NCI-H2196 treated with DMSO at 0.1 percent for 48 hours (cell line): ENCODE results near the gene ARHGAP12.
"Not testable (repeated sequence)": the region's sequence is repeated elsewhere in the genome, so short reads cannot be mapped to it uniquely, and the experiment has no call there.

Source experiments
- DNase-seq: peaks from one replicate; lab custom pipeline; 2025; ENCODE audit not compliant: unreplicated experiment; lab: John Stamatoyannopoulos, UW

ARHGAP12 gene, protein sequence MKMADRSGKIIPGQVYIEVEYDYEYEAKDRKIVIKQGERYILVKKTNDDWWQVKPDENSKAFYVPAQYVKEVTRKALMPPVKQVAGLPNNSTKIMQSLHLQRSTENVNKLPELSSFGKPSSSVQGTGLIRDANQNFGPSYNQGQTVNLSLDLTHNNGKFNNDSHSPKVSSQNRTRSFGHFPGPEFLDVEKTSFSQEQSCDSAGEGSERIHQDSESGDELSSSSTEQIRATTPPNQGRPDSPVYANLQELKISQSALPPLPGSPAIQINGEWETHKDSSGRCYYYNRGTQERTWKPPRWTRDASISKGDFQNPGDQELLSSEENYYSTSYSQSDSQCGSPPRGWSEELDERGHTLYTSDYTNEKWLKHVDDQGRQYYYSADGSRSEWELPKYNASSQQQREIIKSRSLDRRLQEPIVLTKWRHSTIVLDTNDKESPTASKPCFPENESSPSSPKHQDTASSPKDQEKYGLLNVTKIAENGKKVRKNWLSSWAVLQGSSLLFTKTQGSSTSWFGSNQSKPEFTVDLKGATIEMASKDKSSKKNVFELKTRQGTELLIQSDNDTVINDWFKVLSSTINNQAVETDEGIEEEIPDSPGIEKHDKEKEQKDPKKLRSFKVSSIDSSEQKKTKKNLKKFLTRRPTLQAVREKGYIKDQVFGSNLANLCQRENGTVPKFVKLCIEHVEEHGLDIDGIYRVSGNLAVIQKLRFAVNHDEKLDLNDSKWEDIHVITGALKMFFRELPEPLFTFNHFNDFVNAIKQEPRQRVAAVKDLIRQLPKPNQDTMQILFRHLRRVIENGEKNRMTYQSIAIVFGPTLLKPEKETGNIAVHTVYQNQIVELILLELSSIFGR

DNA sequence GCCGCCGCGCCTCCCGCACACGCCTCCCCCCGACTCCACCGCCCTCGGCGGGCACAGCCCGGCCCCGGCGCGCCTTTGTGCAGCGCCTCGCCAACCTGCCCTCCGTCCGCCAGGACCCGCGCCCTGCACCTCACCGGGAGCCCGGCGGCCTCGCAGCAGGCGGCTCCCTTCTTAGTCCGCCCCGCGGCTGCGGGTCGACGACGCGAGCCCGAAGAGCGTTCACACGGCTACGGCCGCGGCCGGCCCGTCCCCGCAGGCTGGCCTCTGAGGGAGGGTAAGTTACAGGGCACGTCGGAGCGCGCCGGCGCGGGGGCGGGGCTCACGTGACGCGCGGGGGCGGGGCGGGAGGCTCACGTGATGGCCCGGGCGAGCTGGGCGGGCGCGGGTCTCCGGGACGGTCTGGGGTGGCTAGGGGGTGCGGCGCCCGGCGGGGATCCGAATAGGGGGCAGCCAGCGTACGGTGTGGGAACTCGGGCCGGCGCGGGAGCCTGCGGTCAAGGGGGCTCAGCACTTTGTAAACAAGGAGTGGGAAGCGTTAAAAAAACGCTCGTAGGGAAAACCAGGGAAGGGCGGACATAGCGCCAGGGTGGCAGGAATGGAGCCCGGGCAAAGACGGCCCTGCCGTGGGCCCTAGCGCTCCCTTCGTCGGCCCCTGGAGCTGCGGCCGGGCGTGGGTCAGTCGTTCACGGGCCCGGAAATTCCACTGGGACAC lies at the start of gene ARHGAP12:
ARHGAP12 (minus strand) TSS at position 283 of the 712 bp plus-strand sequence. CDS start 19,976 bp downstream, outside the sequence.
- peak; percentile 22 for DNase-seq

DNA sequence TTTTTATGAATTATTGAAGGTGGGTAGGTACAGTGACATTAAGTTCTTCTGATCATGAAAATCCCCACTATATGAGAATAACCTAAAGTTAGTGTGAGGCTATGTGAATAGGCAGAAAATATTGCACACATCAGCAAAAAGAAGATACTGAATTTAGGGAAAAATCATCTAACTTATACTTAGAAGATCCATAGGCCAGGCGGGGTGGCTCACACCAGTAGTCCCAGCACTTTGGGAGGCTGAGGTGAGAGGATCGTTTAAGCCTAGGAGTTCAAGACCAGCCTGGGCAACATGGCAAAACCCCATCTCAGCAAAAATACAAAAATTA lies 49.5 kb upstream of the ARHGAP12 start:
- no peak for DNase-seq

DNA sequence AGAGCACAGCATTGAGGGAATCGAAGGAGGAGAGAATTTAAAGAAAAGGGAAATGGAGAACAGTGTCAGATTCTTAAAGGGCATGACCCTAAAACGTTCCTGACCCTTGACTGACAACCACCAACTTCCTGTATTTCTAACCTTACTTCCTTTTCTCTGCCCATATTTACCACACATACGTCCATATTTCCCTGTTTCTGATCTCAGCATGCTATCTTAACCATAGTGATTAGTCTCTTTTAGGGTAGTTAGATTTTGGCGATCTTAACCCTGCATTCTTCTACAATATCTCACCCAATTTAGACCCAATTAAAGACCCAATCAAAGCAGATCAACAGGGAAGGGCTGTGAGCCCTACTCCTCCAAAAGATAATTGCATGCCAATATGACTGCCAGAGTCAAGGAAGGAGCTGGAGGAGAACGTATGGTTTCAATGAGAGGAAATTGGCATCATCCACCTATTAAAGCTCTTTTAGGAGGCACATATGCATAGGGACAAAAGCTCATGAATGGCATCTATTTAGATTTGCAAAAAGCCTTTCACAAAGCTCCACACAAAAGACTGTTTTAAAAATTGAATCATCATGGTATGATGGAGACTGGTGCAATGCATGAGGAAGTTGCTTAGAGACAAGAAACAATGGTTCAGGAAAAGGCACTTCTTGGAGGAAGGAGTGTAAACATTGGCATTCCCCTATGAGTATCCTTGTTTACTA lies 49.0 kb upstream of the ARHGAP12 start:
- DNase-seq = no peak

DNA sequence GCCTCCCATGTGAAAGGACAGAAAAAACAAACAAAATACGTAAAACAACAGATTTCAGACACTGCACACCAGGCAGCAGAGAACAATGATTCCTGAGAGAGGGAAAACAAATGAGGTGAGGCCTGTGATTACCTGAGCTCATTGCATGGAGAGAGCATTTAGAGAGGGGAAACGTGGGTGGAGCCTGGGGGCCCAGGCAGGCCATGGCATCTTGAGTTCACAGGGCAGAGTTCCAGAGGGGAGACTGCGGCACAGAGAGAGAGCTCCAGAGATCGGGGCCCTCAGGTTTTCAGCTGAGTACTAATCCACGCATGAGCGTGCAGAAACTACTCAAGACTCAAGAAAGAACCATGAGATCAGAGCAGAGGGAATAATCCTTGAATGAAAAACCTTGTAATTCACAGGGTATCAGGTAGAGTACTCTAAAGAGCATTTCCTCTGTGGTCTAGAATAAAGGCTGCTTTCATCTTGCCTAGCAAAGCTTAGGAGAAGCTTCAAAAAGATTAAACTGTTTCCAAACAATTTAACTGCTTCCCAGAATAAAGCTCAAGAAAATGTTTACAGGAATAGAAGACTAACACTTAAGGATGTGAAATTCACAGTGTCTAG lies 46.6 kb upstream of the ARHGAP12 start:
- no peak for DNase-seq

DNA sequence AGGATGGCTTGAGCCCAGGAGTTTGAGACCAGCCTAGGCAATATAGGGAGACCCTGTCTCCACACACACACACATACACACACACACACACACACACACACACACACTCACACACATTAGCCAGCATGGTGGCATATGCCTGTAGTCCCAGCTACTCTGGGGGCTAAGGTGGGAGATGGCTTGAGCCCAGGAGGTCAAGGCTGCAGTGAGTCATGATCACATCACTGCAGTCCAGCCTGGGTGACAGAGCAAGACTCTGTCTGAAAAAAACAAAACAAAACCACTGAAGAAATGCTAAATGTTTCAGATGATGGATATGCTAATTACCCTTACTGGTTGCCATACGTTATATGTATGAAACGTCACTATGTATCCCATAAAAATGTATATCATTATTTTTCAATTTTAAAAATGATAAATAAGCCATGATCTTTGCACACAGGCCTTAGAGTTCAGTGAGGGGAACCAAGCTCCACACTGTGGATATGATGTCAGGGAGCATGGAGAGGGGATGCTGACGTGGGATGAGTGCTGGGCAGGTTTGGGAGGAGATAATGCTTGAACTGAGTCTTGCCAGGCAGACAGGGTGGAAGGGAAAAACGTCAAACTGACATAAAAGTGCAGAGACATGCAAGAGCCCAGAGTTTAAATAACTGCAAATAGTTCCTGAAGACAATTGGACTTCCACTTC lies 45.9 kb upstream of the ARHGAP12 start:
- no peak for DNase-seq

DNA sequence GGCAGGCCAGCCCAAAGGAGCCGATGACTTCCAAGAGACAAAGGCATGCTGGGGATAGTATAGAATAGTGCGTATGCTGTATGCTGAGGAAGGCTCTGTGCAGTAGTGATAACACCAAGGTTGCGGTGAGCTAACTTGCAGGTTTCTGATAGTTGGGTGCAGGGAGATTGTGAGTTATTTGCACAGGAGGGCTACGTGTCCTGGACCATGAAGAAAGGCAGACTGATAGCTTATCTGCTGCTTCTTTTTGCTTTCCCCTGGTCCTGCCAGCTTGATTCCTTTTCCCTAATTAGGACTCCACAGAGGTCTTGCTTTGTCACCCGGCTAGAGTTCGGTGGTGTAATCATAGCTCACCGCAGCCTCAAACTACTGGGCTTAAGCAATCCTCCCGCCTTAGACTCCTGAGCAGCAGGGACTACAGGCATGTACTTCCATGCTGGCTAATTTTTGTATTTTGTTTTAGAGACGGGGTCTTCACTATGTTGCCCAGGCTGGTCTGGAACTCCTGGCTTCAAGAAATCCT lies 43.9 kb upstream of the ARHGAP12 start:
- no peak for DNase-seq

DNA sequence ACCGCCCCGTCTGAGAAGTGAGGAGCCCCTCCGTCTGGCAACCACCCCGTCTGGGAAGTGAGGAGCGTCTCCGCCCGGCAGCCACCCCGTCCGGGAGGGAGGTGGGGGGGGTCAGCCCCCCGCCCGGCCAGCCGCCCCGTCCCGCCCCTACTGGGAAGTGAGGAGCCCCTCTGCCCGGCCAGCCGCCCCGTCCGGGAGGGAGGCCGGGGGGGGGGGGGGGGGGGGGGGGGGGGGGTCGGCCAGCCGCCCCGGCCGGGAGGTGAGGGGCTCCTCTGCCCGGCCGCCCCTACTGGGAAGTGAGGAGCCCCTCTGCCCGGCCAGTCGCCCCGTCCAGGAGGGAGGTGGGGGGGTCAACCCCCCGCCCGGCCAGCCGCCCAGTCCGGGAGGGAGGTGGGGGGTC lies 41.2 kb upstream of the ARHGAP12 start:
- not testable (repeated sequence) for DNase-seq

DNA sequence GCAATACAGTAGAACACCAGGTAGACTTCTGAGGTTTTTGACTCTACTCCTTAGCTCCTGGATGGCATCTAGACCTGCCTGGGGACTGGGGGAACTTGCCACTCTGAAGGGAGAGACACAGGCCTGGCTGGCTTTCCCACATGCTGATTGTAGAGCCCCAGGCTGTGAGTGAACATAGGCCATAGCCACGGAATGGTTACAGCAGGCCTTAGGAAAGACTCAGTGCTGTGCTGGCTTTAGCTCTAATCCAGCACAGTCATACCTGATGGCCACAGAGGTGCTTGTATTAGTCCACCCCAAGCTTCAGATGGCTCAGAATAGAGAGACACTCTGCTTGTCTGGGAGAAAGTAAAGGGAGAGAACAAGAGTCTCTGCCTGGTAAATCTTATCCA lies 35.0 kb upstream of the ARHGAP12 start:
- no peak for DNase-seq

DNA sequence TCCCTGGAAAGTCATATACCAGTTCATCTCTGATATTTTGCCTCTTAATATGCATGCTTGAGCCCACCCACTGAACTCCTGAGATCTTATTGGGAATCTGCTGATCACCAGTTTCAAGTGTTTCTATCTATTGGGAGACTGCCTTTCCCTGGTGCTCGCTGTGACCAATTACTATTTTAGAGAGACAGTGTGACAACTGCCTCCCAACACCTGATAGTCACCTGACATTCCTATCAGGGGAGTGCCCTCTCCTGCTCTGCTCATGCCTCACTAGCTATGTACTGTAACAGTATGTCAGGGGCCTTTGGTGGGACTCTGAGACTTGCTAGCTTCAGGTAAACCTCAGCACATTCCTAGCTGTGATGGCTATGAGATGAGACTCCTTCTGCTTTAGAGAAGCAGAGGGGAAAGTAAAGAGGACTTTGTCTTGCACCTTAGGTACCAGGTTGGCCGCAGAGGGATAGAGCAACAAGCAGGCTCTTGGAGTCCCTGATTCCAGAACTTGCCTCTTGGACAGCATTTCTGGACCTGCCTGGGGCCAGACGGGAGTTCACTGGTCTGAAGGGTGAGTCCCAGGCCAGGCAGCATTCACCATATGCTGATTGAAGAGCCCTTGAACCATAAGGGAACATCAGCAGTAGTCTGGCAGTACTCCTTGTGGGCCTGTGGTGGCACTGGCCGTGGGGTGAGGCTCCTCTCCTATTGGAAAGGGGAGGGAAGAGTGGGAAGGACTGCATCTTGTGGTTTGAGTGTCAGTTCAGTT lies 34.4 kb upstream of the ARHGAP12 start:
- no peak for DNase-seq

DNA sequence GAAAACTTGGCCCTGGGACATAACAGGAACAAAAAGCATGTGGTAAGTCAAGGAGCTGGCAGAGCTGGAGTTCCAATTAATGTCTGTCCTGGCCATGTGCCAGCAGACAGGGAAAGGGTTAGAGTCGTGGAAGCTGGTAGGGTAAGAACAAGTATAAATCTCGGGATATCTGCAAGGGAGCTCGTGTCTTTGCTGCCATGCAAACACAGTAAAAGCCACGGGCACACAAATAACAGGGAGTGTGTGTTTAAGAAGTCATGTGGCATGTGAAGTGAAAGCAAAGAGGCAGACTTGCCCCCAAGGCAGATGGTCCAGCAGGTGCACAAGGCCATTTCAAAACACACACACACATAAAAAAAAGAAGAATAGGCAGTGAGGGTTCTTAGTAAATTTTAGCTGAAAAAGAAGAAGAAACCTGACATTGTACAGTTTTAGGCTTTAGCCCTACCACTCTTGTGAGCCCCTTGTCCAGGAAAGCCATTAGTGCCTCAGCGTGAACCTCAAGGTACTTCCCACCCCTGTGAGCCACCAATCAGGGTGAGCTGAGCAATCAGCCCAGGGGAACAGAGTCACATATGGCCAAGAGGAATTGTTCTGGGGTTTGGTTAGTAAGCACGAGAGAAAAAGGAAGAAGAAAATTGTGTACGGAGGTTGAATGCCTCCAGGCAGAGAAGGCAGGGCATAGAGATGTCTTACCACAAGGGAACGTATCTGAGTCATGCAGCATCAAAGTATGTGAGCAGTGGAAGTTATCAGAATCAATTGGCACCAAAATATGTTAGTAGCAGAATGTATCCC lies 32.8 kb upstream of the ARHGAP12 start:
- no peak for DNase-seq

DNA sequence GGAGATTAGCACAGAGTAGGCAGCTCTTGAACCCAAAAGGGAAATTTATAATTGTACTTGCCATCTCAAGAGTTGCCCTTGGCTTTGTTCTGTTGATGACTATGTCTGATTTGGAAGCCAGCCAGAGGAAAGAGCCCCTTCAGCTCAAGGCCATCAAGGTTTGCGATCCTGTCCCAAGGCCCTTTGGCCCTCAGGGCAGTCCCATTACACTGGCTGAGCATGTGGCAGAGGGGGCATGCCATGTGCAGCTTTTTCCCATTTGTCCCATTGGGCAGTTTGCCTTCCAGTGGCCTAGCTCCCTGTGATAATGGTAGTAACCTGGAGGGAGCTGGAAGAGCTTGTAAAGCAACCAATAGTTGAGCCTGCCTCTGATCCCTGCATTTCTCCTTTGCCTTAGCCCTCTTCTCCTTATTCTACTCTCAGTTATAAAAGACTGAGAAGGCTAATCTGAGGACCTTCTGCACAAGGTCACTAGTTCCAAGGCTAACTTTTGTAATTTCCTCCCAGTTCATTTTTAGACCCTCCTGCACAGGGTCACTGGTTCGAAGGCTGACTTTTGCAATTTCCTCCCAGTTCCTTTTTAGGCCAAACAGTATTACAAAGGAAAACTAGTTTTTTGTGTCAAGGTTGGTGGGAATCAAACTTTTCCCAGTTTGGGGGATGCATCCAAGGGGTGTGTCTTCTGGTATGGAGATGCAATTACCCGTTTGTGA lies 31.0 kb upstream of the ARHGAP12 start:
- DNase-seq = no peak

DNA sequence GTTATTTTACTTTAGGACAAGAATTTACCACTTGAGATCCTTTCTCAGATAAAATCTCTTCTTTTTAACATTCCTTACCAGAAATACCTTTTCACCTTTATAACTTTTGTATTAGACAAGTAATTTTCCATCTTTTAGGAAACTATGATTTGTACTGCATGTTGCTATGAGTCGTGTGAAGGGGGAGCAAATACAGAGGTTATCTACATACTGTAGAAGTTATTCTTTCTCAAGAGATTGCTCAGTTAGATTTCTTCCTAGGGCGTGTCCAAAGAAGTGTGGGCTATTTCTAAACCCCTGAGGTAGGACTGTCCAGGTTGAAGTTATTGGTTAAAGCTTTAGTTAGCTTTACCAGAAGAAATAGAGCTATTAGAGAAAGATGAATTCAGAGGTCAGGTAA lies 30.2 kb upstream of the ARHGAP12 start:
- no peak for DNase-seq

DNA sequence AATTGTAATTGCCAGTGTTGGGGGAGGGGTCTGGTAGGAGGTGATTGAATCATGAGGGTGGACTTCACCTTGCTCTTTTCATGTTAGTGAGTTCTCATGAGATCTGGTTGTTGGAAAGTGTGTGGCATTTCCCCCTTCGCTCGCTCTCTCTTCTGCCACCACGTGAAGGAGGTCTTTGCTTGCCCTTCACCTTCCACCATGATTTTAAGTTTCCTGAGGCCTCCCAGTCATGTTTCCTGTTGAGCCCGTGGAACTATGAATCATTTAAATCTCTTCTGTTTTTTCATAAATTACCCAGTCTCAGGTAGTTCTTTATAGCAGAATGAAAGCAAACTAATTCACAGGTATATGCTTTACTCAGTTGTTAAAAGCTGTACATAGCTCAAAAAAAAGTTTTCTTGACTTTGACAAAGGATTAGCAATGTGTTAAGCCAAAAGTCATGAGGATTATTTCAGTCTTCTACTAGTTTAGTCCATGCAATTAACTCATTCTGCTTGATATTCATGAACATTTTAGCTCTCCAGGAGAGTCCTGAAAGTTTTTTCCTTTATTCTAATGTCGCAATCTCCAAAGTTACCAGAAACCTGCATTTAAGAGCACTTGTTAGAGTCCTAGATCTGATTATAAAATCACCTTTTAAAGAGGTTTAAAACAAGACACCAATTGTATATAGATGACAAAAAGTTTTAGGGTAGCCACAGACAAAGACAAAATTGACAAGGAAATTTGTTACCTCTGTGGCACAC lies 27.7 kb upstream of the ARHGAP12 start:
- no peak for DNase-seq

DNA sequence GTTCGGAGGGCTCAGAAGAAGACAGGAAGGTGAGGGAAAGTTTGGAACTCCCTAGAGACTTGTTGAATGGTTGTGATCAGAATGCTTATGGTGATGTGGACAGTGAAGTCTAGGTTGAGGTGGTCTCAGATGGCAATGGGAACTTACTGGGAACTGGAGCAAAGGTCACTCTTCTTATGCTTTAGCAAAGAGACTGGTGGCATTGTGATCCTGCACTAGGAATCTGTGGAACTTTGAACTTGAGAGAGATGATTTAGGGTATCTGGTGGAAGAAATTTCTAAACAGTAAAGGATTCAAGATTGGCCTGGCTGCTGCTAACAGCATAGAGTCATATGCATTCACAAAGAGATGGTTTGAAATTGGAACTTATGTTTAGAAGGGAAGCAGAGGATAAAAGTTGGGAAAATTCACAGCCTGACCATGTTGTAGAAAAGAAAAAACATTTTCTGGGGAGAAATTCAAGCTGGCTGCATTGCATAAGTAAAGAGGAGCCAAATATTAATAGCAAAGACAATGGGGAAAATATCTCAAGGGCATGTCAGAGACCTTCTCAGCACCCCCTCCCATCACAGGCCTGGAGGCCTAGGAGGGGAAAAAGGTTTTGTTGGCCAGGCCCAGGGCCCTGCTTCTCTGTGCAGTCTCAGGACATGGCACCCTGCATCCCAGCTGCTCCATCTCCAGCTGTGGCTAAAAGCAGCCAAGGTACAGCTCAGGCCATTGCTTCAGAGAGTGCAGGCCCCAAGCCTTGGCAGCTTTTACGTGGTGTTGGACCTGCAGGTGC lies 26.0 kb upstream of the ARHGAP12 start:
- no peak for DNase-seq

DNA sequence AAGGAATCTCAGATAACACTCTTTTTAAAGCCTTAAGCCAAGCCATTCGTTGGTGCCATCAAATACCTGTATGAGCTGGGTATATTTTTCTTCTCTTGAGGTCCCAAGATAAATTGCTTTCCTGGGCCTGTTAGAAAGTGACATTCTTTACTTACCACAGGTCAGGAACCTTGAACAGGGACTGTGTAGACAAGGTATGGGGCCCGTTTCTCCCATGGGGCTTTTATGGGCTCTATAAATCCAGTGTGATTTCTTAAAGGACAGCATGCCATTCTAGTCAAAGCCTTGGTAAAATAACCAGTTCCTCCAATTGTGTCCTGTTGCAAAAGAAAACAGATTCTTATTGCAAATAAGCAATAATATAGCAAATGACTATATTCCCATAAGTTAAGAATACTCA lies 24.8 kb upstream of the ARHGAP12 start:
- no peak for DNase-seq

DNA sequence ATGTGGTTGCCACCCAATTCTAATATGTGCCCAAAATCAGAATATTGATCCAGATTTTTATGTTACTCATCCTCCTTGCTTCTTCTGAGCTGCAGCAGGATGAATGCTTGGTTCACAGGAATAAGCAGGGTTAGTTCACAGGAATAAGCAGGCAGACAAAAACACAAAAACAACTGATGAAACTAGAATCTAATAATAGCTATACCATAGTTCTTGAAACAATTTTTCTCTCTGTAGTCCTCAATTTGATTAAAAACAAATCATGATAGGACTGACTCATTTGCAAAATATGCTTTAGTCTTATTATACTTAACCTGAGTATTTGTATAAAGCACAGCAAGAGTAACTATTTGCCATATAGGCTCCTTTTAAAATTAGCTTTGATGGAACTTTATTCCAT lies 24.4 kb upstream of the ARHGAP12 start:
- no peak for DNase-seq
